Memory B cell (primary cell): ENCODE measurements around the gene ADGRV1.
"Not testable (repeated sequence)": the region's sequence is repeated elsewhere in the genome, so short reads cannot be mapped to it uniquely, and the experiment has no call there.

Source experiments
- ATAC-seq: fragments of 150-1000 bp; cut with Tn5 transposase; 2 replicates; pipeline ENCODE4 v1.10.0; 2021; ENCODE audit warnings: low read depth, mild to moderate bottlenecking, moderate library complexity
- DNase-seq, 2 donors: peaks; one replicate each; pipeline ENCODE4 v3.0.0; 2022; ENCODE audit warnings: low spot score in 2 of 2
- H3K27ac Mint-ChIP-seq: one replicate; pipeline ENCODE4 v1.8.0; 2022; ENCODE audit warnings: mild to moderate bottlenecking, moderate library complexity, mixed read lengths
- H3K27me3 Mint-ChIP-seq: one replicate; pipeline ENCODE4 v1.8.0; 2022; ENCODE audit warnings: mixed read lengths
- H3K36me3 Mint-ChIP-seq: one replicate; pipeline ENCODE4 v1.8.0; 2022; ENCODE audit warnings: mild to moderate bottlenecking, mixed read lengths
- H3K4me1 Mint-ChIP-seq: one replicate; pipeline ENCODE4 v1.8.0; 2022; ENCODE audit warnings: mixed read lengths
- H3K4me3 Mint-ChIP-seq: one replicate; pipeline ENCODE4 v1.8.0; 2022; ENCODE audit warnings: mild to moderate bottlenecking, moderate library complexity, mixed read lengths
- H3K9me3 Mint-ChIP-seq: one replicate; pipeline ENCODE4 v1.8.0; 2022; ENCODE audit warnings: mixed read lengths

ADGRV1 gene

DNA sequence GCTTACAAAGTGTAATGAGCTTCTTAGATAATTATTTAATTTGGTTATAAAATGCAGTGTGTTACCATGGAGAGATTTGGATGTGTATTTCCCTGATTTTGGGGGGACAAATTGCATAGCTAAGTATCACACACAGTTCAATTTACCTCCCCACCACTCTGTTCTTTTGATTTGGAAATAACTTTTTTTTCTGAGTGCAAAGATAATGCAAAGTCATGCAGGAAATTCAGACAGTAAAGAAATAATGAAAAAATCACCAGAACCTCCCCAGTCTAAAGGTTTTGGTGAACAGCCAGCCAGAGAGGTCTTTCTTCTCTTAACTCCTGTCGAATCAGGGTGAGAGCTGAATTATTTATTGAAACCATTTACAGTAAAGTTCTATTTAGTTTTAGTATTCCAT is 3.2 kb downstream of the ADGRV1 start:
- Mint-ChIP-seq H3K27me3 (peaks cover 25% of the 10 kb centered on the region), H3K27ac (no peak overlapping the region), H3K4me1 (peaks cover 14% of the 10 kb centered on the region), H3K36me3 (no peaks in the 10 kb centered on the region), H3K9me3 (no peaks in the 10 kb centered on the region), H3K4me3 (no peak overlapping the region)
- DNase-seq = no peak
- ATAC-seq = no peak

DNA sequence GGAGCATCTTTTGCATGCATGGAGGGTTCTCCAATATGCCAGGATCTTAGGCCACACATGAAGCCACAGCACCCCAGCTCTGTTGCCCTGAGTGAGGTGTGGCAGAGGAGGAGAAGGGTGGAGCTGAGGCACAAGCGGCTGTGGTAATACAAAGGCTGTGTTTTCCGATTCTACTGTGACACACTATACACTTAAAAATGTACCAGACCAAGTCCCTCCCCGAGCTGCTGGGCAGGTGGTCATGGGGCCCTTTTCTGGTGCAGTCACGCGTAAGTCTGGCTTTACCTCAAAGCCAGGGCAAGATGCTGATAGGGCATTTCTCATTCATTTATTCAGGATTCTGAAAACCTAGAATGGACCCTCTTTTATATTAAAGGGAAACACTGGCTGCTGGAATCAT is 3.7 kb downstream of the ADGRV1 start:
- H3K27ac Mint-ChIP-seq = no peak overlapping the region
- H3K9me3 Mint-ChIP-seq = no peaks in the 10 kb centered on the region
- H3K4me1 Mint-ChIP-seq = peaks cover 14% of the 10 kb centered on the region
- H3K36me3 Mint-ChIP-seq = no peaks in the 10 kb centered on the region
- no peak for ATAC-seq
- peaks cover 22% of the 10 kb centered on the region for H3K27me3 Mint-ChIP-seq
- no peak for DNase-seq
- H3K4me3 Mint-ChIP-seq = no peak overlapping the region

DNA sequence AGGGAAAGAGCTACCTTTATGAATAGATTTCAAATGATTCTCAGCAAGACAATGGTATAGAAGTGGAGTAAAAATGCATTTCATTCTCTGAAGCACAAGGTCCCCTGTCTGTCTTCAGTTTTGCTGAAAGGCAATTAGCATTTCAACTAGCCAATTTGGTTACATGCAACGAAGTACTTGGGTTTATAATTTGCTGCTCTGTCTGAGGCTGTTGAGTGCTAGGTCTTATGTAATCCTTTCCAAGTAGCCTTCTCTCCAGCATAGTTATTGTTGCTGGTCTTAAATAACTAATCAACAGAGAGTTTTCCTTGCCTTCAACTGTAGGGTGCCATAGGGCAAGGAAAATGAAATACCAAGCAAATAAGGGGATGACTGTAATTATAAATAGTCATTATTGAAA is 4.5 kb downstream of the ADGRV1 start:
- Mint-ChIP-seq H3K36me3 (no peaks in the 10 kb centered on the region), H3K4me1 (peaks cover 10% of the 10 kb centered on the region), H3K27ac (no peak overlapping the region), H3K4me3 (no peak overlapping the region), H3K27me3 (peaks cover 17% of the 10 kb centered on the region), H3K9me3 (no peaks in the 10 kb centered on the region)
- DNase-seq (no peak), ATAC-seq (no peak)

DNA sequence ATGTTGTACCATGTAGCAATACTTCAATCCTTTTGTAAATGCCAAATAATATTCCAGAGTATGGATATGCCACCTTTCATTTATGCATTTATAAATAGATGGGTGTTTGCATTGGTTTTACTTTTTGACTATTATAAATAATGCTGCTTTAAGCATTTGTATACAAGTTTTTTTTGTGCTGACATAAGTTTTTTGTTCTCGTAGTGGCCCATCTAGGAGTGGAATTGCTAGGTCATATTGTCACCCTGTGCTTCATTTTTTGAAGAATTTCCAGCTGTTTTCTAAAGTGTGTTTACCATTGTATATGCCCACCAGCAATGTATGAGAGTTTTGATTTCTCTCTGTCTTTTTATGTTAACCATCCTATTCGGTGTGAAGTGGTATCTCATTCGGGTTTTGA is 6.9 kb downstream of the ADGRV1 start:
- Mint-ChIP-seq H3K9me3 (peaks cover 8% of the 10 kb centered on the region), H3K27ac (no peak overlapping the region), H3K4me3 (no peak overlapping the region), H3K27me3 (peaks cover 12% of the 10 kb centered on the region), H3K36me3 (no peaks in the 10 kb centered on the region), H3K4me1 (no peaks in the 10 kb centered on the region)
- ATAC-seq (no peak), DNase-seq (no peak)

DNA sequence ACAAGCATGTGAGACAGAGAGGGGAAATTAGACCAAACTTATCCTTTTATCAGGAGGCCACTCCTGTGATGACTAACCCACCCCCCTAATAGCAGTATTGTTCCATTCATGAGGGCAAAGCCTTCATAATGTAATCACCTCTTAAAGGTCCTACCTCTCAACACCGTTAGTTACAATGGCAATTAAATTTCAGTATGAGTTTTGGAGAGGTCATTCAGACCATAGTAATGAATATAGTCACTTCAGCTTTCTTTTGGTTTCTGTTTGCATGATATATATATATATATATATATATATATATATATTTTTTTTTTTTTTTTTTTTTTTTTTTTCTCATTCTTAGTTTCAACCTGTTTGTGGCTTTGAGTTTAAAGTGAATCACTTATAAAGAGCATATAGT is 10.5 kb downstream of the ADGRV1 start:
- DNase-seq (no peak), ATAC-seq (no peak)
- H3K27ac Mint-ChIP-seq = no peak overlapping the region

DNA sequence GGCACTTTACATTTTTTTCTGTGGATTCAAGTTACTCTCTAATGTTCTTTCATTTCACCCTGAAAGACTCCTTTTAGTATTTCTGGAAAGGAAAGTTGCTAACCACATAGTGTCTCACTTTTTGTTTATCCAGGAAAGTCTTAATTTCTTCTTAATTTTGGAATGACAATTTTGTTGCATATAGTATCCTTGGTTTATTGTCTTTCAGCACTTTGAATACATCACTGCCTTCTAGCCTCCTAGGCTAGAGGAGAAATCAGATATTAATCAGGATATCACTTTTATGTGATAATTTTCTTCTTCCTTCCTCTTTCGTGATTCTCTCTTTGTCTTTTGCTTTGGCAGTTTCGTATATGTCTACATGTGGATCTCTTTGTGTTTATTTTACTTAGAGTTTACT is 11.4 kb downstream of the ADGRV1 start:
- peaks cover 13% of the 10 kb centered on the region for H3K27me3 Mint-ChIP-seq
- H3K27ac Mint-ChIP-seq = no peak overlapping the region
- no peaks in the 10 kb centered on the region for H3K36me3 Mint-ChIP-seq
- no peaks in the 10 kb centered on the region for H3K4me1 Mint-ChIP-seq
- H3K9me3 Mint-ChIP-seq = peaks cover 8% of the 10 kb centered on the region
- ATAC-seq (no peak), DNase-seq (no peak)
- no peak overlapping the region for H3K4me3 Mint-ChIP-seq

More for the DNA sequence above, 10.5 kb downstream of the ADGRV1 start:
- Mint-ChIP-seq H3K27me3 (peaks cover 15% of the 10 kb centered on the region), H3K4me1 (no peaks in the 10 kb centered on the region), H3K9me3 (peaks cover 8% of the 10 kb centered on the region), H3K36me3 (no peaks in the 10 kb centered on the region), H3K4me3 (no peak overlapping the region)

DNA sequence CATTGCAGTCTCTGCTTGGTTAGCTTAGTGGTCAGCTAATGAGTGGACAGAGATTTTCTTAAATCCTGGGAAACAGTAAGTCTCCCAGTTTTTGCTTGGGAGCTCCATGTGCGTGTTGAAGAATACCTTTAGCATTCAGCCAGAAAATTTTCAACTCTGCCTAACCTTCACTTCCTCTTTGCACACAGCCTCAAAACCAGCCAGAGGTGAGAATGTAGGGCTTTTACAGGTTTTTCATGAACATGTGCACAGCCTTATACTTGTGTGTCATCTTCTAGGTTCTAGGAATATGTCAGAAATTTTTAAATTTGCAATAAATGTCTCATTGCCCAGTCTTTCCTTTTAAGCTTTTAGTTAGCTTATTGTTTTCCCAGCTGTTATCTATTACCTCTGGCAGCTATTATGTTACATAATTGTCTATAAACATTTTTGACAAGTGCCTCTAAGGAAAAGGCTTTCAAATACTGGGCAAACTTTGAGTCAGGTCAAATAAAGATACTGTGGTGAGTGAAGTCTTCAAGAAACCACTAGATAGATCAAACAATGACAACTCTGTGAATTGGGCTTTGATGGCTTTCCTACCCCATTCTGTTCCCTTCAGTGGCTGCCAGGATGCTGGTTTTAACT is 12.7 kb downstream of the ADGRV1 start:
- H3K9me3 Mint-ChIP-seq = peaks cover 8% of the 10 kb centered on the region
- no peak overlapping the region for H3K27ac Mint-ChIP-seq
- no peak for ATAC-seq
- no peak overlapping the region for H3K4me3 Mint-ChIP-seq
- no peak for DNase-seq
- H3K27me3 Mint-ChIP-seq = peaks cover 12% of the 10 kb centered on the region
- H3K4me1 Mint-ChIP-seq = no peaks in the 10 kb centered on the region
- H3K36me3 Mint-ChIP-seq = no peaks in the 10 kb centered on the region

DNA sequence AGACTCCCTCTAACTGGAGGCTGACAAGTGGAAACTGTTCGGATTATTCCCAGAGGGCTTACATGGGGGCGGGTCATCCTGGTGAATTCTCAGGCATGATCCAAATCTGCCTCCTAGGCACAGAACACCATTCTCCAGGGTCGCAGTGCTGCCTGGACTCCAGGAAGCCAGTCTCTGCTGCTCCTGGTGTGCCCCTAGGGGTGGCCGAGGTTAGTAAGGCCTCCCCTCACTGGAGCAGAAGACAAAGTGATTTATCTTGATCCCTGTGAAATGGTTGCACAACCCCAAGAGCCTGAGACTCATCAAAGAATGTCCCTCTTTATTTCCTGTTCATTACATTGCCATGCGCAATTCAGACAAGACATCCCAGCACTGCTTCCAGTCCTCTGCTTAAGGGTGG is 17.1 kb downstream of the ADGRV1 start:
- Mint-ChIP-seq H3K4me3 (no peak overlapping the region), H3K27me3 (peaks cover 12% of the 10 kb centered on the region), H3K36me3 (no peaks in the 10 kb centered on the region), H3K4me1 (no peaks in the 10 kb centered on the region), H3K27ac (no peak overlapping the region), H3K9me3 (peaks cover 10% of the 10 kb centered on the region)
- ATAC-seq (no peak), DNase-seq (no peak)

DNA sequence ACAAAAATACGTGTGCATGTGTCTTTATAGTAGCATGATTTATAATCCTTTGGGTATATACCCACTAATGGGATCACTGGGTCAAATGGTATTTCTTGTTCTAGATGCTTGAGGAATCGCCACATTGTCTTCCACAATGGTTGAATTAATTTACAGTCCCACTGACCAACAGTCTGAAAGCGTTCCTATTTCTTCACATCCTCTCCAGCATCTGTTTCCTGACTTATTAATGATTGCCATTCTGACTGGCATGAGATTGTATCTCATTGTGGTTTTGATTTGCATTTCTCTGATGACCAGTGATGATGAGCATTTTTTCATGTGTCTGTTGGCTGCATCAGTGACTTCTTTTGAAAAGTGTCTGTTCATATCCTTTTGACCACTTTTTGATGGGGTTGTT is 18.0 kb downstream of the ADGRV1 start:
- not testable (repeated sequence) for ATAC-seq, H3K4me1 Mint-ChIP-seq, DNase-seq, H3K4me3 Mint-ChIP-seq, H3K36me3 Mint-ChIP-seq, H3K27ac Mint-ChIP-seq
- Mint-ChIP-seq H3K9me3 (peaks cover 11% of the 10 kb centered on the region), H3K27me3 (peaks cover 14% of the 10 kb centered on the region)

DNA sequence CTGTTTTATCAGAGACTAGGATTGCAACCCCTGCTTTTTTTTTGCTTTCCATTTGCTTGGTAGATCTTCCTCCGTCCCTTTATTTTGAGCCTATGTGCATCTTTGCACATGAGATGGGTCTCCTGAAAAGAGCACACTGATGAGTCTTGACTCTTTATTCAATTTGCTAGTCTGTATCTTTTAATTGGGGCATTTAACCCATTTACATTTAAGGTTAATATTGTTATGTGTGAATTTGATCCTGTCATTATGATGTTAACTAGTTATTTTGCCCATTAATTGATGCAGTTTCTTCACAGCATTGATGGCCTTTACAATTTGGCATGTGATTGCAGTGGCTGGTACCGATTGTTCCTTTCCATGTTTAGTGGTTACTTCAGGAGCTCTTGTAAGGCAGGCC is 21.3 kb downstream of the ADGRV1 start:
- H3K9me3 Mint-ChIP-seq = peaks cover 11% of the 10 kb centered on the region
- H3K4me1 Mint-ChIP-seq, DNase-seq, H3K27ac Mint-ChIP-seq, ATAC-seq, H3K36me3 Mint-ChIP-seq, H3K4me3 Mint-ChIP-seq, H3K27me3 Mint-ChIP-seq: not testable (repeated sequence)

DNA sequence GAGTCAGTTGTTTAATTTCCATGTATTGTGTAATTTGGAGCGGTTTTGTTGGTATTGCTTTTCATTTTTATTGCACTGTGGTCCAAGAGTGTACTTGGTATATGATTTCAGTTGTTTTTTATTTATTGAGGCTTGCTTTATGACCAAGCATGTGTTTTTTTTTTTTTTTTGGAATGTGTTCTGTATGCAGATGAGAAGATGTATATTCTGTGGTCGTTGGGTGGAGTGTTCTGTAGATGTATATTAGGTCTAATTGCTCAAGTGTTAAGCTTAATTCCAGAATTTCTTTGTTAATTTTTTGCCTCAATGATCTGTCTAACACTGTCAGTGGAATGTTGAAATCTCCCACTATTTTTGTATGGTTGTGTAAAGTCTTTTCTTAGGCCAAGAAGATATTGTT is 23.4 kb downstream of the ADGRV1 start:
- Mint-ChIP-seq H3K4me3 (no peak overlapping the region), H3K4me1 (no peaks in the 10 kb centered on the region), H3K9me3 (peaks cover 11% of the 10 kb centered on the region), H3K27me3 (peaks cover 7% of the 10 kb centered on the region), H3K36me3 (no peaks in the 10 kb centered on the region), H3K27ac (no peak overlapping the region)
- no peak for DNase-seq
- ATAC-seq = no peak

DNA sequence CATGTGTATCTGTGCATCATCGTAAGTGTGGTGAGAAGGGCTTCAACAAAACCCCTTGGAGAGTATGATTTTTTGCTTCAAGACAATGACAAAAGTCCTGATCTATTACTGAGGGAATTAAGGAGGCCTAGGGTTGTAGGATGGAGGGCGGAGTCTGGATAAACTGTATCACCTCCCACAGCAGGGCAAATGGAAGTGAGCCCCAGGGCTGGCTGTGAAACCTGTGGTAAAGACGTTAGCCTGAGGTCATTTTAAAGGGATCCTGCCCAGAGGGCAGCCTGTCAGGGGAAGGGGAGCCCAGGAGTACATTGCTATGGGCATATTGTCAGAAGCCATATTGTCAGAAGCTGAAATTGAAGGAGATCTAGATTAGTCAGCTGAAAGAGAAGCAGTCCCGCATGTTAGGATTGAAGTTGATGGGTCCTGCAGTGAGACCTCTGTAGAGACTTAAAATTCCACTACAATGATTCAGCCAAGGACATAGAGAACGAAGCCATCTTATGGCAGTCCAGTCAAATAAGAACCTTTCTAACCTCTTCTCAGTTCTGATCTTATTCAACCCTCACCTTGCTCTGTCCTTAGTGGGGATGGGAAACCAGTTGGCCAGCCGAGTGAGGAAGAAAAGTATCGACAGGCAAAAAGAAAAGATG is 26.9 kb downstream of the ADGRV1 start:
- Mint-ChIP-seq H3K4me1 (no peaks in the 10 kb centered on the region), H3K27ac (no peak overlapping the region), H3K27me3 (peaks cover 15% of the 10 kb centered on the region), H3K36me3 (no peaks in the 10 kb centered on the region), H3K9me3 (peaks cover 1% of the 10 kb centered on the region), H3K4me3 (no peak overlapping the region)
- ATAC-seq = no peak
- no peak for DNase-seq

DNA sequence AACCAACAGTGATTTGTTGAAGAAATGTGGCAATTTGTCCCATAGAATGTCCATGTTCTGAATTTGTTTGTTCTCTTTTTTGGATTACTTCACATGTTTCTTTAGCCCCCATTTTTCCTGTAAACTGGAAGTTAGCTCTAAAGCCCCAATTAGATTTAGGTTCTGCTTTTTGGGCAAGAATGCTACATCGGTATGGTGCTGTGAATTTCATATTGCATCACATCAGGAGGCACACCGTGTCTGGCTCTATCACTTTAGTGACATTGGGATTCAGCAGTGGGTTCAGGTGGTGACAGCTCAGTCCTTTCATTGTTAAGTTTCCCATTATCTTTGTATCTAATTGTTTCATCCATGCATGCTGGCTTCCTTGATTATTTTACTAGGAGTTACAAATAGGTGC is 27.9 kb downstream of the ADGRV1 start:
- H3K27ac Mint-ChIP-seq = no peak overlapping the region
- no peaks in the 10 kb centered on the region for H3K9me3 Mint-ChIP-seq
- H3K4me1 Mint-ChIP-seq = no peaks in the 10 kb centered on the region
- ATAC-seq (no peak), DNase-seq (no peak)
- H3K4me3 Mint-ChIP-seq = no peak overlapping the region
- H3K27me3 Mint-ChIP-seq = peaks cover 13% of the 10 kb centered on the region
- no peaks in the 10 kb centered on the region for H3K36me3 Mint-ChIP-seq

DNA sequence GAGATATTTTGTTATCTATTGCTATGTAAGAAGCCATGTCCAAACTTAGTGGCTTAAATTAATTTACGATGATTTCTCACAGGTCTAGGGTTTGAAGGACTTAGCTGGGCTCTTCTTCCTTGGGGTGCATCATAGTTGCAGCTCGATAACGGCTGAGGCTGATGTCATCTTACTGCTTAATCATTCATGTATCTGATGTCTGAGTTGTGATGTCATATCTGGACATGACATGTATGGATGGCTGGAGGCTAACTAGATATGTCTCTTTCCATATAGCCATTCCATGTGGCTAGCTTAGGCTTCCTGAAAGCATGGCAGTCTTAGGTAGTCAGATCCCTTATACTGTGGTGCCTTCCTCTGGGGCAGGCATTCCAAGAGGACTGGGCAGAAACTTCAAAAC is 31.6 kb downstream of the ADGRV1 start:
- Mint-ChIP-seq H3K9me3 (peaks cover 2% of the 10 kb centered on the region), H3K4me1 (no peaks in the 10 kb centered on the region), H3K27me3 (peaks cover 13% of the 10 kb centered on the region), H3K36me3 (no peaks in the 10 kb centered on the region), H3K27ac (no peak overlapping the region), H3K4me3 (no peak overlapping the region)
- ATAC-seq (no peak), DNase-seq (no peak)

DNA sequence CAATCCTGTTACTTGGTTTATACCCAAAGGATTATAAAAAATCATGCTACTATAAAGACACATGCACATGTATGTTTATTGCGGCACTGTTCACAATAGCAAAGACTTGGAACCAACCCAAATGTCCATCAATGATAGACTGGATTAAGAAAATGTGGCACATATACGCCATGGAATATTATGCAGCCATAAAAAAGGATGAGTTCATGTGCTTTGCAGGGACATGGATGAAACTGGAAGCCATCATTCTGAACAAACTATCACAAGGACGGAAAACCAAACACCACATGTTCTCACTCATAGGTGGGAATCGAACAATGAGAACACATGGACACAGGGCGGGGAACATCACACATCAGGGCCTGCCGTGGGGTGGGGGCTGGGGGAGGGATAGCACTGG is 34.5 kb downstream of the ADGRV1 start:
- not testable (repeated sequence) for H3K27ac Mint-ChIP-seq, ATAC-seq, H3K9me3 Mint-ChIP-seq, DNase-seq, H3K4me1 Mint-ChIP-seq, H3K36me3 Mint-ChIP-seq, H3K4me3 Mint-ChIP-seq
- H3K27me3 Mint-ChIP-seq = peaks cover 13% of the 10 kb centered on the region
